Adrenal gland (tissue), 5 donors: Measurements from ENCODE around the gene KCNAB2.

Experiments
- CTCF ChIP-seq, 6 experiments: fragments of 450-650 bp in 4 of 6; fragments of 200-600 bp in 2 of 6; sonication (generic) in 1 of 6; IDR thresholded peaks; 1 replicate in 5 of 6; 2 replicates in 1 of 6; pipeline versions ENCODE4 v1.5.1 to v1.8.0; 2016 to 2021; ENCODE audit warnings: antibody characterized with exemption in 6 of 6, mild to moderate bottlenecking in 2 of 6, moderate library complexity in 1 of 6
- POLR2A ChIP-seq, 2 donors: fragments of 450-650 bp; IDR thresholded peaks; one replicate each; pipeline ENCODE4 v1.6.1; 2017; ENCODE audit warnings: antibody characterized with exemption in 2 of 2, mild to moderate bottlenecking in 2 of 2, moderate library complexity in 1 of 2
- donor health status: DM: no; HTN: no; CAD: no.

- TF ChIP-seq CTCF (IDR thresholded peaks at IDR 0.05) (no peak), POLR2A (IDR thresholded peaks at IDR 0.05) (no peak)
Observed at GRCh38 chr1:6124746-6125365, 79.2 kb downstream of the KCNAB2 start.
